T-helper 1 cell treated with Interleukin-12 subunit alpha and Interleukin-12 subunit beta and Interleukin-4 antibody, amounts not matched to agents 30 ng/mL and 1 ng/mL, for 36 hours (primary cell): ENCODE measurements around the gene HLCS. TPM values are rescaled to one million over a fixed set of nuclear protein-coding genes. Genes with fewer than 3 reads are reported as not detected.

Experiments used
- intact Hi-C: fragments of 100-400 bp; cut with micrococcal nuclease; formaldehyde crosslinking; loops from one replicate; pipeline ENCODE4 v1.15.1; 2024
- total RNA-seq: library from RNA; stranded (reverse); gene quantifications from 2 replicates; pipeline ENCODE4 v1.2.3, GENCODE V29; 2022

Gene HLCS
- total RNA-seq, 1 donor from 2014 or later: 16.2 TPM

DNA sequence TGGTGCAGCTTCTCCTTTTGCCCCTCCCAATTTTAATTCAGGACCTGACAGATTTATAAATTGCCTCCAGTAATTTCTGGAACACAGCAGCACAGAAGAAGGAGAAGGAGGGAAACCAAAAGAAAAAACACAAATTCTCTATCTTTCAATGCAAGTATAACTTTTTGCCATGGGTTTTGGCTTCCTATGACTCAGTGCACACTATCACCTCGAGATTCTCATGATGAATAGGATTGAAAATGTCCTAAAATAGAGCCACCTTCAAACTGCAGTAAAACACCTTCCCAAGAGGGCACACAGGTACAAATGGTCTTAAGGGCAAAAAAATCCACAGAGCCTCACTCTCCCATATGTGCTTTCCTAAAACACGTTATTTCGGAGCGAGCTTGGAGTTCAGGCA is 113.6 kb downstream of the HLCS start:
- intact Hi-C loops: no loop called here

DNA sequence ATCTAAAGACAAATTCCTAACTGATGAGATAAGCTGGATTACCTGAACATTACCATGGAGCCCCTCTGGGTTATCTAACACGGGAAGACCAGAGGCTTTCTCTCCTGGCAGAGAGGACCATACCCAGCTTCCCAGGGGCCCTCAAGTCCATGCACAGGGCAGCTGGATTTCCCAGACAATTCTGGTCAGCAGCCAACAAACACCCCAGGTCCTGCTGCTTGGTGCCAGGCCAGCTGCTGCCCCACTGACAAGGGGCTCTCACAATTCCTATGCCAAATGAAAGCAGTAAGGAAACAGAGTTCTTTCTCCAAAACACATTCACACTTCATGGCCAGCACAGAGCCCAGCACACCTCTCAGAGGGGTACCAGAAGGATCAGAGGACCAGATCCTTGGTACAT is 114.2 kb downstream of the HLCS start:
- intact Hi-C loops: no loop called here

DNA sequence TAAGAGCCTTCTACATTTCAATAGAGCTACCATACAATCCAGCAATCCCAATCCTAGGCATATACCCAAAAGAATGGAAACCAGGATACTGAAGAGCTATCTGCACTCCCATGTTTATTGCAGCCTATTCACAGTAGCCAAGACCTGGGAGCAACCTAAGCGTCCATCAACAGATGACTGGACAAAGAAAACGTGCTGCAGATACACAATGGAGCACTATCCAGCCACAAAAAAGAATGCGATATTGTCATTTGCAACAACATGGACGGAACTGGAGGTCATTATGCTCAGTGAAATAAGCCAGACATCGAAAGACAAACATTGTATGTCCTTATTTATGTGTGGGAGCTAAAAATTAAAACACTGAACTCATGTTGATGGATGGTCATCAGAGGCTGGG is 115.3 kb downstream of the HLCS start:
- intact Hi-C loops: no loop called here

DNA sequence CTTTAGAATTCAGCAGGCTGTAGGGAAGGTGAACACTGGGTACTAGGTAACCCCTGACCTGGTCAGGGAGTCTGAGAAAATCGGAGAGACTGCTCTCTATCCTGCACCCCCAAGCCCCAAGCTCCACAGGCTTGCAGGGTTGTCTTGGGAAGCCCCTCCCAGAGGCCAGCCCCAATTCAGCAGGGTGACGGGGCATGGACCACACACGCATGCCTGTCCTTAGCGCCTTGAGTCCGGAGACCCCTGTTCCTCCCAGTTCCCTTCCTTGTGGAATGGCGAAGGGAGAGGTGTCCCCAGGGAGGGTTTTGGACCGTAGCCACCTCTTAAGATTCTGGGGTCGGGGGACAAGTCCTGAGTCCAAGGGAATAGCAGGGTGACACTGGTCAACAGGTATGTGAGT is 116.1 kb downstream of the HLCS start:
- intact Hi-C loops: no loop called here

DNA sequence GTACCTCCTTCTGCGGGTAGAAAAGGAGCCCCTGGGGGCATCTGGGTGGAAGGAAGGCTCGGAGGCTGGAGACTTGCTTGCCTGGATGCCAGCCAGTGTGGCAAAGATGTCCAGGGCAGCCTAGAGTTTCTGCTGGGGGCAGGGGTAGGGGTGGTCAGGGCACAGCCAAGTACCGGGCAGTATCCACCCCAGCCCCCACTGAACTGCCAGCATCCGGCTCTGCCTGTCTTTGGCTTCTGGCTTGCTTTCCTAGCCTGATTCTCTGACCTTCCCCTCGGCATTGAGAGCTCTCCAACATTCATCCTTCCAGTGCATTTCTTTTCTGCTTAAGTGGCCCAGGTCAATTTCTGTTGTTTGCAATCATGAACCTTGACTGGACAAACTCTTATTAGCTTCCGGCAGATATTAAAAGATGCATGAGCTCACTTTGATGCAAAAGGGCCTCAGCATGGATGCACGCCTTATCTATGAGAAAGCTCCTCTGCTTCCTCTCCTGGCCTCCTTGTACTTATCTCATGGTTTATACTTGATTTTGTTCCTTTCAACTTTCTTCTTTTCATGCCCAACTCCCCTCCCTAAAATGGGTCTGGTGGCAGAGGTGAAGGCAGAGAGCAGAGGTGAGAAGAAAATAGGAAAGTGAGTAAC is 116.9 kb downstream of the HLCS start:
- intact Hi-C loops: no loop called here

DNA sequence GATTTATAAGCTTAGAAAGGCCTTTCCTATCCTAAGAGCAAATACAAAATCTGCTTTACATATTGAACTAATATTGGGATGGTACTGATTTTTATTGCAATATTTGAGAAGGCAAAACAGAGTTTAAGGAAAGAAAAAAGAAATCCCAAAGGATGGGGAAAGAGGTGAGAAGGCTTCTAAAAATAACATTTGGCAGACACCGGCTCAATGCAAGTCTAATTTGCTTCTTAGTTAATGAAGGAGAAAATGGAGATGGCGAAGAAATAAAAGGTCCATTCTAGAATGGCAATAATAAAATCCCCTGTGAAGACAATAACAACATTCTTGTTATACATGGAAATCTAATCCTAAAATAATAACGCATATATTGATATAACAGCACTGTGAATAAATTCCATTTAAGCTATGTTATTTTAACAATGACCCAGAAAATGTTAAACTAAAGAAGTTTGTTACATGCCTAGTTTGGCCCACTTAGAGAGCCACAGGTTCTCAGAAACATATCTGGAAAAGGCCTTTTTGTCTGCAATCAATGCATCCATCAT is 117.7 kb downstream of the HLCS start:
- intact Hi-C loops: no loop called here

DNA sequence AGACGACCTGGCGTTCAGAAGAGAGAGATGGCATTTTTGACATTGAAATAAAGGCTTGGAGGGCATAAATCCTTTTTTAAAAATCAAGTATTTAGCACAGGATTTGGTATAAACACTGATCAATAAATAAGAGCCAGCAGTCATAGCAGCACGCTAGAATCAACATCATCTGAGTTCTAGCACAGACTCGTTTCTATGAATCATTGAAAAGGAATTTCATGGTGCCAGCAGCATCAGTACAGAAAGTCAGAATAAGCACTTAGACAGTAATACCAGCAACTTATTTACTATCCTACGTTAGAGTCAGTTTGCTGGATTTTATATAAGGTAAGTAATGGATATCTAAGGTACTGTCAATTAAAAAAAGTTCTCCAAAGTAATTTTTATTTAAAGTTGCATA is 119.3 kb downstream of the HLCS start:
- intact Hi-C loops: no loop called here

DNA sequence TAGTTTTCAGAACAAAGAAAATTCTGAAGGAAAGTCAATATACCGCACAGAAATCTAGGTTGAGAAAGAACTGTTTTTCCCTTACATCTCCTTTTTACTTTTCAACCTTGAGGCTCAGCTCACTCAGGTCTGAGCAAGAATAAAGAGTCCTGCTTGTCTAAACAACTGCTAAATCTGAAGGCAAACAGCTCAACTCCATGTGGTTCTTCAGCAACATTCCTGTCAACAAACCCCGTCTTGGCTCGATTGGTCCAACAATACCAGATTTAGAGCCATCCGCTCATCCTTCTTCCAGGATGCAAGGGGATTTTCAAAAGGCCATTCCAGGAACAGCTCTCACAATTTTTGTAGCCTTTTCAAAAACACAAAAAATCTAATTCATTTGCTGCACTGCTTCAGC is 119.8 kb downstream of the HLCS start:
- intact Hi-C loops: no loop called here

DNA sequence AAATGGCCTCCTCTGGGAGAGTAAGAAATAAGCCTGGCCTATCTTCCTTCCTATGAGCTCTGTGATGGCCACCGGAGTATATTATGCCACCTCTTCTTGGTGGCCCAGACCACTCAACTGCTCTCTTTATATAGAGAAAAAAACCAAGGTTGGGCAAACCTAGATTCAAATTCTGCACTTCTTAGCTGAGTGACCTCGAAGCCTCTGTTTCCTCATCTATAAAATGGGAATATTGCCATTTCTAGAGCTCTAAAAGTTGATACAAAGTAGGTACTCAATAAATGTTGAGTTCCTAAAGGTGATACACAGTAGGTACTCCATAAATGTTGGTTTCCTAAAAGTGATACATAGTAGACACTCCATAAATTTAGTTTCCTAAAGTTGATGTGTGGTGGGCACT is 120.7 kb downstream of the HLCS start:
- intact Hi-C loops: no loop called here

DNA sequence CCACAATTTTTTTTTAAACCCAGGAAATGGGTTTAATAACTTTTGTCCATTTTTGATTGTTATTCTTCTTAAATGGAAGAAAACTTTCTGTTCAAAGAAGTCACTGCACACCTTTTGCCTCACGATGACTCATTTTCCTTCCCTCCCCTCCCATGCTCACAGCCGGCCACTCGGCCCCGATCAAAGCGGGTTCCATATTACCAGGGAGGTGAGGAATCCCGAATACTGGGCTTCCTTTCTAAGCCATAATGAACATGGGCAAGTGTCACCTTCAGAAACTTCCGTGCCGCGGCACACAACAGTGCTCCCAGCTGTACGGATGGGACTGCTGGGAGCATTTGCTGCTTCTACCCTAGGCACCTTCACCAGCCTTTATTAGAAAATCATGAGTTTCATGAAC is 121.4 kb downstream of the HLCS start:
- intact Hi-C loops: no loop called here

DNA sequence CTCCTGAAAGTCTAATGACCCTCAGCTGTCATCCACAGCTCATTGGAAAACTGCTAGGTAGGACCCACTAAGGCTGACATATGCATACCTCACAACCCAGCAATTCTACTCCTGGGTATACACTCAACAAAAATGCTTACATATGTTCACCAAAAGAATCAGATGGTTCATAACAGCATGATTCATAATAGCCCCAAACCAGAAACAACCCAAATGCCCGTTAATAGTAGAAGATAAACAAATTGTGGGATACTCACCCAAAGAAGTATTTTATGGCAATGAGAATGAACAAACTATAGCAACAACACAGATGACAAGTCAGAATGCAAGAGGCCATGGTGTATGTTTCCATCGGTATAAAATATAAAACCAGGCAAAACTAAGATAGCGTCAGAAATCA is 124.6 kb downstream of the HLCS start:
- intact Hi-C loops: no loop called here

DNA sequence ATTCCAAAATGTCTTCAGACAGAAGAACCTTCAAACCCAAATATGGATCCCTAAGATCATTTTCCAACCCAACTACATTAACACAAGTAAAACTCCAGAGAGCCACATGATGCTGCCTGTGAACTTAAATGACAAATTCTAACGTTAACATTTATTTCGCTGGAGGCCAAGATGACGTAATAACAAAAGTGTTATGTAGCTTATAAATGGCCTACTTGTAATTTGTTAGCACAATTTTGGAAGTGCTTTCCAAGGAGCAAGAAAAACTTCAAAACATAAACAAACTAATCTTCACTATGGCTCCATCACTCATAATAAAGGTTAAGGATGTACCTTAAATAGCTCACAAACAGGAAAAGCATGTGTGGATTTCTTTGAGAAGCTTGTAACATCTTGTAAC is 126.7 kb downstream of the HLCS start:
- intact Hi-C loops: no loop called here

DNA sequence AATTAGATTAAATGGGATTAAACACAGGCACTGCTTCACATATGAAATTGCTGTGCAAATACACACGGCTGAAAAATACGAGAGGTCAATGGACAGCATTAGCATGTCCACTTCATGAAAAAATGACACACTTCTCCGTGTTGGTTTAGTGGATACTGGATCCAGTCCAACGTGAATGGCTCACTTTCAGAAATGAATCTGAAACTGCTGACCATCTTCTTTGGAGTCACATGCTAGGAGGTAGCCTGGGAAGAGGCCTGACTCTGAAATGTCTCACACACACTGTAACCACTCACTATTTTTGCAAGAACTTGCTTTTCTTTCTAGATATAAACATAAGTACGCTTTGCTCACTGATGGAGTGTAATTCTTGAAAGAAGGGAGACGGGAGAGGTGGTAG is 127.3 kb downstream of the HLCS start:
- intact Hi-C loops: no loop called here

DNA sequence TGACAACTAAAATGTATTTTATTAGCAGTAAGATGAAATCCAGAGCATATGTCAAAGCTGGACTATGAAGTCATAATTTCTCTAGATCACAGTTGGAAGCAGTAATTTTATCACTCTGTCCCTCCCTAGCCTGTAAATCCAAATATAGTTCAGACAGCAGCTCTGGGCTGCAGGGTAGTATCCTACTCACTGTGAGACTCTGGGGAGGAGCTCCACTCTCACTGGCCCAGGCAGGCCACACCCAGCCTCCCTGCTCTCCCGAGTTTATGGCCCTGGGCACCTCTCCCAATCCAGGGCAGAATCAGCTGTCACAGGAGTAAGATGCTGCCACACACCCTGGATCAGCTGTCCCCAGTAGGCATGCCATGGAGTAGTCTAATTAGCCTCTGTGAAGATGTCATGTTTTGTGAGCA is 131.1 kb downstream of the HLCS start:
- intact Hi-C loops: no loop called here

DNA sequence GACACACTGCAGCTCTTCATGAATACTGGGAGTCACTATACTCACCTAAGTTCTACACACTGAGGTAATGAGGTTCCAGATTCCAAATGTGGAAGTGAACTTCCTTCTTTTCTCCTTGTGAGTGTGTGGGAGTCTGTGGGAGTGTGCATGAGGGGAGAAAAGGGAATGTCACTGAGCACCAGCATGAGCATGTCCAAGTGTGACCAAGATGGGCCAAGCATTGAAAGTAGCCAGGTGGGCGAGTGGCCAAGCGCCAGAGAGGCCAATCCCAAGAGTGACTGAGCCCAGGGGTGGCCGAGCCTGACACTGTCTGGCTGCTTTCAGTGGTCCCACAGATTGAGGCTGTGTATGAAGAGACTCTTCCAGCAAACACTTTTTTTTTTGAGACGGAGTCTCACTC is 132.3 kb downstream of the HLCS start:
- intact Hi-C loops: no loop called here

DNA sequence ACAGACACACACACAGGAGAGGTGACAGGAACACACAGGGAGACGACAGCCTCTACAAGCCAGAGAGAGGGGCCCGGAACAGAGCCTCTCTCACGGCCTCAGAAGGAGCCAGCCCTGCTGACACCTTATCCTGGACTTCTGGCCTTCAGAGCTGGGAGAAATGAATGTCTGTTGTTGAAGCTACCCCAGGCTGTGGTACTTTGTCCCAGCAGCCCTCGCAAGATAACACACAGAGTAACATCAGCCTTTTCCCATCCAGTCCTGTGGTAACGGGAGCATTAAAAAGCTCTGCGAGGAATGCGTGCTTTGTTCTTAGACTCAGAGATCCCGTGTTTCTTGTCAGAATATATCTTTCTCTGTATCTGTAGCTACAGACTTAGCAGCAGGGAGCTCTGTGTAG is 136.4 kb downstream of the HLCS start:
- intact Hi-C loops: no loop called here

DNA sequence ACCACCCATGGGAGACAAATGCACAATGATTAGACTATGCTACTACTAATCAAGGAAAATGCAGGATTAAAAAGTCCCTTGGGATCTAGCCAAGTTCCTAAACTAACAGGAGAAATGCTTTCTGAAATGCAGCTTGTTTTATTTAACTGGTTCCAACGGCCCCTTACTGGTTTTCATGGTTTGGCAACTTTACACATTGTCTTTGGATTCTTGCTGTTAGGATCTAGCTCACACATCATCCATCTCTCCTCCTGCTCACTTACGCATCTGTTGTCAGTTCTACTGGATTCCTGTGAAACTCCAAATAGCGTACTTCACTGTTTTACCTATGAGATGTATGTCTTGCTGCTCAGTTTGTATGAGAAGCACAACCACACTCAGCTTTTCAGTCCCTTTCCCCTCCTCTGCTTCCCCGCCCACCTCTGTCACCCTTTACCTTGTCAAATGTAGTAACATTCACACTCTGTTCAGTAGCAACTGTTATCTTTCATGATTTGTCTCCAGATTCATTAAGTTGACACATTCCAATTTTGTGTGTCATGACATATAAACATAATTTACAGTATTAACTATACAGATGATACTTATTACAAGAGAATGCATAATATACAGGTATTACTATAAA is 137.5 kb downstream of the HLCS start:
- intact Hi-C loops: no loop called here

DNA sequence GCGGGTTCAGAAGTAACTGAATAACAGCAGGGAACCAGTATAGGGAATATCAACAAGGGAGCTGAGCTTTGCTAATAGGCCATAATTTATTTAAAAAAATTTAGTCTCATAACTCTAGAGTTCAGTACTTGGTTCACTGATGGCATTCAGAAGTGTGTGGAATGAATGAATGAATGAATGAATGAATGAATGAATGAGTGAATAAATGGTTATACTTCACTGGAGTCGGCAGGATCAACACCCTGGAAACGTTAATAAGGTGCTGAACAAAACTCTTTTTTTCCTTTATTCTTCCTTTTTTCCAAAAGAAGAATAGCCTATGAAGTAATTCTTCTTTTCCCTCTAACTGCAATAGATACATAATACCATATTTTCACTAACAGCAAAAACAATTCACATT is 138.3 kb downstream of the HLCS start:
- intact Hi-C loops: no loop called here

DNA sequence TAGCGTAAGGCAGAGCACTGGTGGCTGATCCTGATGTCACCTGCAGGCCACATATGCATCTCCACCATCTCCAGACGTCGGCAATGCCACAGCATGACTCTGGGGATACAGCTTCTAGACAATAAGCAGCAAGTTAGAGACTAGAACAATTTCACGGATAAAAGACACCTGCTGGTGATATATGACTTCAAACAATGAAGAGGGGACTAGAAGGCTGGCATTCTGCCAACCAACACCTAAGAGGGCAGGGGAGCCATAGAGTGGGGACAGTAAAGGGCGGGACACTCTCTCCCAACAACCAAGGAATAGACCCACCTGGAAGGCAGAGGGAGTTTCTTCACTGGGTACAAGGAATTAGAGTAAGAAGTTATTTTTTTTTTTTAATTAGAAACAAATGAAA is 140.8 kb downstream of the HLCS start:
- intact Hi-C loops: no loop called here

DNA sequence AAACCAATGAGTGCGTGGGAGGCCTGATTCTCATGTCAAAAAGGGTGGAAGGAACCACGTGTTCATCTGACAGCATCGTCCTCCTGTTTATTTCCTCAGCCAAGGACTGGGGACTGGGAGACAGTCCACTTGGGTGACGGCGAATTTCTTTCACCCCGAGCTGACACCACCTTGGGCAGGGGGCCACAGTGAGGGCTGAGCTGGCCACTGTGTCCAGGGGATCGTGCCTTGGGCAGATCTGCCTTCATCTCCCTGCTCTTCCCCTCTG is 145.5 kb downstream of the HLCS start:
- intact Hi-C loops: no loop called here

DNA sequence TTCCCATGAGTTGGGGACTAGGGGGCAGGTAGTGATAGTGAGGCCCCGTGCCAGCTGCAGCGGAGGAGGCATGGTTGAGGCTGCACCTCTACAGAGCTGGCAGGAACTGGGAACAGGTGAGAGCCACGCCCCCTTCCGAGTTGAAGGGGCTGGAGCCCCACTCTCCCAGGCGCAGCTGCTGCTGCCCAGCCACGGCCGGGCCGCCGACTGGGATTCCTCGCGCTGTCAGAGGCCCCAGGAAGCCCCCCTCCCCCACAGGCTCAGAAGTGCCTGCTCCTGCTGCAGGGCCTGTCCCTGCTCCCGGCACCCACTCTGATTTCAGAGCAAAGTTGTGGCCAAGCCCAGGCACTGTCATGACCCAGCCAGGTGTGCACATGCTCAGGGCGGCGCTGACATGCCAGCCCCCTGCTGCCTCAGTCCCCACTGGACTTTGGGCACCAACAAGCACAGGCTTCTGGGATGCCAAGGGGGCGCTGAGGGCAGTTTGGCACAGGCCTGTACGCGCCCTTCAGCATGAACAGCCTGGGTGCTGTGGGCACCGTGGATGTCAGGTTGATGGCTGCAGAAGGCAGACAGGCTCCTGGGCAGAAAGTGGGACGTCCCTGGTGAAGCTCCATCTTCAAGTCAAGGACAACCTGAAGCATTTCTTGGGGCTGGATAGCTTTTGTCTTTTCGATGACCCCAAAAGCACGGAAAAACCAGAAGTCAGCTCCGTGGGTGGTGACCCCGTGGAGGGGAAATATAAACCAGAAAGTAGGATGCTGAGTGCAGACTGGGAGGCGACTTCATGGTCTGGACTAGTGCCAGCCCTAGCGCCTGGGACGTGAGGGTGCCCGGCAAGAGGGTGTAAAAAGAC is 146.1 kb downstream of the HLCS start:
- intact Hi-C loops: no loop called here

DNA sequence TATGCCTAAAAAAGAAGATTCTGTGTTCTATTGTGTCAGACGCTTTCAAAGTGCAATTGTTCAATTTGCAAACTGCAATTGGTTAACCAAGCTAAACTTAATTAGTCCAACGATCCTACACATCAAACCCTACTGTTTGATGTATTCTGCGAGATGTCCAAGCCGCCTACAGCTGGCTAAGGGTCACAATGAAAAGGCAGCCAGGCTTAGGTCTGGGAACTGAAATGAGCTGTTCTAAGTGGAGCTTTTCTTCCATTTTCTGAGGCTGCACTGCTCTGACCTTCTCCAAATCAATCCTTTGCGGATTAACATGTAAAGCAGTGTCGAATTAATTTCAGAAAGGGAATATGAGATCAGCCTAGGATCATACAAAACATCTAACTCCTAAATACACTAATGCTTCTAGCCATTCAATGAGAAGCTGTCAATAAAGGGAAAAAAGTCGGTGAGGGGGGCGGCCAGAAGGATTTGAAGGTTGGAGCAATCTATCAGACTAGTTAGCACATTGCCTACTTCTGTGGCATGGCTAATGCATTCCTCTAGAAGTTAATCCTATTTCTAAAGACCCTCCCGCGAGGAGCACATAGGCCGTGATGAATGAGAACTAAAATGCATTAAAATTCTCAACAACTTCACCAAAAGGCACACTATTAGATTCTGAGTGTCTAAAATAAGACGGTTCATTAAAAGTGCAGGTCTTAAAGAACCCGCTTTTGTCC is 148.6 kb downstream of the HLCS start:
- intact Hi-C loops: no loop called here
